ENCODE data around the gene SATL1.
"Not testable (repeated sequence)": the region's sequence is repeated elsewhere in the genome, so short reads cannot be mapped to it uniquely, and the experiment has no call there.

Gene SATL1

DNA sequence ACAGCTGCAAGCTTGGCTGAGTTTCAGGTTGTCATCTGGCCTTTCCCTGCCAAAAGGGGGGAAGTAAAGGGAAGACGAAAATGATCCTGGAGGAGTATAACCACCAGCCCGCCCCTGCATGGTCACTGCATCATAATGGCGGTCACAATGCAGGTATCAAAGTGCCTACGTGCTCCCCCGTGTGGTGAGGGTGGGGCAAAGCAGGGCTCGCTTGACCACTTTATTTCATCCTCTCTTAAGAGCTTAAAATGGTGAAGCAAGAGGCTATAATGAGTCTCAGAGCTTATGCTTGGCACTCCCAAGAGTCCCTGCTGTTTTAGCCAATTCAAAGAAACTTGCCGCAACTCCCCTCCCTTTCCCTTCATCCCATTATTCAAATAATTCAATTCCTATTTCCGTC, 134.3 kb downstream of the SATL1 start:
- FAIRE-seq: no peak

- no peak for FAIRE-seq
Measured at GRCh38 chrX:85108165-85108564, 135.4 kb downstream of the SATL1 start.

DNA sequence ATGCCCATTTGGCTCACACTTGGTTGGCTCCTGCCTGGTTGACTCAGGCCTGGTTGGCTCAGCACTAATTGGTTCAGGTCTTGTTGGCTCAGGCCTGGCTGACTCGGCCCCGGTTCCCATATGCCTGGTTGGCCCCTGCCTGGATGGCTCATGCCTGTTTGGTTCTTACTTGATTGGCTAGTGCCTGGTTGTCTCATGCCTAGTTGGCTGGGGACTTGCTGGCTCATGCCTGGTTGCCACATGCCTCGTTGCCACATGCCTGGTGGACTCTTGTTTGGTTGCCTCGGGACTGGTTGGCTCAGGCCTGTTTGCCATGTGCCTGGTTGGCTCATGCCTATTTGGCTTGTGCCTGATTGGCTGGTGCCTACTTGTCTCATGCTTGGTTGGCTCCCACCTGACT, 136.2 kb downstream of the SATL1 start:
- FAIRE-seq: no peak

- no peak for FAIRE-seq
Measured at GRCh38 chrX:85089321-85089840, 154.2 kb downstream of the SATL1 start.

DNA sequence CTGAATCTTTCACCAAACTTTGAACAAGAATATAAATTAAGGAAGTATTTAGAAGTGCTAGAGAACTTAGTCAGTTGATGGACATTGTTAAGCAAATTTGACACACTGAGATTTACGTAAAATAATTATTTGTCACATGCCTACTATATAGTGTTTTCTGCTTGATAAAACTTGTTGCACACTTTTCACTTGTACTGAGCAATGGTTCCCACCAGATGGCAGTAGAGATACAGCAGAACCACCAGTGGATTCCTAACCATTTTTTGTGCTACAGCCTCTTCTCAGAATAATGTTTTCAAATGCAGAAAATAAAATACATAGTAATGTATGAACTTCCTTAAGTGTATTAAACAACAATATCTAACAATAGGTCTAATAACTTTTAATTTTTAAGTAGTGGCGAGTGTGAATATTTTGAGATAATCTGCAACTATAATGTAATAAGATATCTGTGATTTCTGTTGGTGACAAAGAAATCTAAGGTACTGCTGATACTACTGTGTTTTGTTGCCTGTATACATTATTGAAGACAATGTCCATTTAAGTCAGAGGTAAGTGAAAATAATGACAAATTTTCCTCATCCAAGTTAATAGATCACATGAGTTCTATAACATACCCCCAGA, 158.7 kb downstream of the SATL1 start:
- FAIRE-seq: peak; percentile 88

- FAIRE-seq: not testable (repeated sequence)
Measured at GRCh38 chrX:85077247-85077646, 166.3 kb downstream of the SATL1 start.

GRCh38 chrX:85065512-85066198, 177.9 kb downstream of the SATL1 start:
- FAIRE-seq: no peak

DNA sequence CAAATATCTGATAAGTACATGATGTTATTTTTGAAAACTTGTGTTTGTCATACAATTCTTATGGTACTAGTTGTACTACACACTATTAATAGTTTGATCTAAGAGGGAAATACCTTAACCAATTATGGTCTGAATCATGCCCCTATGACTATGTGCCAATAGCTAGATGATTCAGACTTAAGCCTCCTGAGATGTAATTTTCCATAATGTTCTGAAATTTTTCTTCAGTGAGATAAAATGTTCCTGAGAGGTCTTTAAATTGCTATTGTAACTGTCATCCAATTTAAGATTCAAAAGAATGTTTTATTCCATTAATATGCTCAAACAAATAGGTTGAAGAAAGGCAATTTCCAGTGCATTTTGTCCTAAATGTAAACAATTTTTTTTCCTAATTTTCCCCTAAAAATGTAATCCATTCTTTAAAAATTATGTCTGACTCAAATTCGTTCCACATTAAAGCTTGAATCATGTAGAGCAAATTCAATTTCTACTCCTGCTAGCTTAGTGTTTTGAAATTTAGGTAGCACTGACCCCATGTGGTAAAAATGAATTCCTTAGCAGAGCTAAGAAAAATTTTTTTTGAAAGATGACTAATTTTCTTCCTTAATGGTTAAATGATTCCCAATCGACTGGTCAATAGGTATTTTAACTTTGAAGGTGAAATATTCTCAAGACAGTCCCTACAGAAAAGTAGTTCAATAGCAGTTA, 190.8 kb downstream of the SATL1 start:
- FAIRE-seq: peak; percentile 87

- no peak for FAIRE-seq
Measured at GRCh38 chrX:85052205-85052604, 191.4 kb downstream of the SATL1 start.

GRCh38 chrX:85051627-85052026, 192.0 kb downstream of the SATL1 start:
- FAIRE-seq: no peak
